ENCODE results near the gene SLC37A3.

SLC37A3 gene

GRCh38 chr7:140284062-140284461, 114.3 kb downstream of the SLC37A3 start:
- no peak for TF ChIP-seq CTCF (IDR thresholded peaks at IDR 0.05)
- Histone ChIP-seq H3K36me3 (no peaks in the 10 kb centered on the region), H3K27ac (no peak overlapping the region), H3K9me3 (no peaks in the 10 kb centered on the region), H3K4me3 (ENCODE audit: low read depth in 1 of 2, low read length in 1 of 2) (no peak overlapping the region), H3K4me1 (ENCODE audit: control insufficient read depth in 1 of 2, insufficient read depth in 1 of 2, low read depth in 1 of 2, low read length in 1 of 2) (peaks cover 0 to 2% of the 10 kb centered on the region in 2 experiments), H3K27me3 (no peaks in the 10 kb centered on the region)
